HCT116 (cell line): ENCODE data around the gene METTL27. TPM values are rescaled to one million over a fixed set of nuclear protein-coding genes. Genes with fewer than 3 reads are reported as not detected.
"Not testable (repeated sequence)": the region's sequence is repeated elsewhere in the genome, so short reads cannot be mapped to it uniquely, and the experiment has no call there.

ENCODE experiments used
- ATAC-seq: fragments of 200-7000 bp; cut with Tn5 transposase; 2 replicates; pipeline ENCODE4 v1.9.1; 2020; ENCODE audit warnings: mild to moderate bottlenecking, moderate library complexity
- BruUV-seq: library from RNA; stranded (reverse); fragments of 400-500 nt; replicated peaks from 2 replicates; lab custom pipeline; 2021; lab: Mats Ljungman, UMichigan
- CTCF ChIA-PET: fragments of 300-600 bp; sonication (Branson Sonifier 250); formaldehyde crosslinking; loops from one replicate; lab custom pipeline; 2021; ENCODE audit warnings: antibody characterized with exemption; lab: Charles Lee
- POLR2A ChIA-PET: fragments of 300-600, 350-600 bp; sonication (Branson Sonifier 250); formaldehyde crosslinking; loops from one replicate; lab custom pipeline; 2021; ENCODE audit warnings: antibody characterized with exemption; lab: Charles Lee
- RAD21 ChIA-PET, 2 experiments: fragments of 300-600 bp; sonication (Branson Sonifier 250); formaldehyde crosslinking; loops; one replicate each; lab custom pipeline; 2023; ENCODE audit warnings: low total read pairs in 2 of 2; ENCODE audit not compliant: uncharacterized antibody in 2 of 2, unreplicated experiment in 2 of 2, low non-redundant PET in 1 of 2; lab: Charles Lee
- DNase-seq: peaks from one replicate; pipeline ENCODE4 v3.0.0-alpha.2; 2010; ENCODE audit warnings: low read depth, low spot score
- H2AFZ ChIP-seq: fragments of 200-600 bp; shearing (Covaris generic), sonication (generic); 2 replicates; pipeline ENCODE4 v1.6.1; 2017; ENCODE audit warnings: low read depth, mixed run types, mixed read lengths, antibody characterized with exemption, low read length; ENCODE audit not compliant: poor library complexity, severe bottlenecking
- H3K27ac ChIP-seq: 2 replicates; pipeline ENCODE4 v1.5.1; 2012; ENCODE audit warnings: low read depth, low read length
- H3K27me3 ChIP-seq: fragments of 200-600 bp; sonication (generic); 2 replicates; pipeline ENCODE4 v1.6.1; 2016; ENCODE audit warnings: mixed run types, low read length, mixed read lengths; ENCODE audit not compliant: insufficient read depth
- H3K36me3 ChIP-seq, 2 experiments: fragments of 200-500 bp in 1 of 2; fragments of 200-600 bp in 1 of 2; sonication (Bioruptor generic) in 1 of 2; sonication (generic) in 1 of 2; 2 replicates each; pipeline versions ENCODE4 v1.5.1 to v1.6.1; 2014 to 2016; ENCODE audit warnings: low read length in 2 of 2, inconsistent platforms in 1 of 2, mixed read lengths in 1 of 2, mixed run types in 1 of 2; ENCODE audit not compliant: insufficient read depth in 2 of 2, control insufficient read depth in 1 of 2
- H3K4me1 ChIP-seq, 2 experiments: fragments of 200-600 bp in 1 of 2; sonication (generic) in 1 of 2; 2 replicates each; pipeline versions ENCODE4 v1.5.1 to v1.6.1; 2012 to 2017; ENCODE audit warnings: low read length in 2 of 2, inconsistent platforms in 1 of 2, mild to moderate bottlenecking in 1 of 2, mixed read lengths in 1 of 2, mixed run types in 1 of 2, moderate library complexity in 1 of 2; ENCODE audit not compliant: insufficient read depth in 2 of 2, control insufficient read depth in 1 of 2
- H3K4me2 ChIP-seq: fragments of 200-600 bp; sonication (generic); 2 replicates; pipeline ENCODE4 v1.6.1; 2017; ENCODE audit warnings: mixed run types, low read length, mixed read lengths
- H3K4me3 ChIP-seq, 2 experiments: fragments of 200-600 bp in 1 of 2; sonication (generic) in 1 of 2; replicated peaks in 1 of 2; 2 replicates each; pipeline ENCODE4 v1.5.1; 2011 to 2016; ENCODE audit warnings: low read length in 2 of 2, control low read depth in 1 of 2, low read depth in 1 of 2, mild to moderate bottlenecking in 1 of 2, mixed read lengths in 1 of 2, mixed run types in 1 of 2
- H3K79me2 ChIP-seq: fragments of 200-600 bp; sonication (generic); 2 replicates; pipeline ENCODE4 v1.6.1; 2017; ENCODE audit warnings: mild to moderate bottlenecking, mixed run types, low read length, moderate library complexity, mixed read lengths; ENCODE audit not compliant: insufficient read depth
- H3K9ac ChIP-seq: fragments of 200-600 bp; sonication (generic); 2 replicates; pipeline ENCODE4 v1.6.1; 2016; ENCODE audit warnings: low read length, mixed read lengths
- H3K9me2 ChIP-seq: fragments of 200-600 bp; sonication (generic), shearing (Covaris generic); 2 replicates; pipeline ENCODE4 v1.6.1; 2017; ENCODE audit warnings: mixed run types, mild to moderate bottlenecking, moderate library complexity; ENCODE audit not compliant: insufficient read depth
- H3K9me3 ChIP-seq, 2 experiments: fragments of 200-500 bp in 1 of 2; fragments of 200-600 bp in 1 of 2; sonication (Bioruptor generic) in 1 of 2; sonication (generic) in 1 of 2; 2 replicates each; pipeline ENCODE4 v1.6.1; 2014 to 2017; ENCODE audit warnings: low read length in 2 of 2, mixed read lengths in 2 of 2, inconsistent platforms in 1 of 2, low read depth in 1 of 2, mild to moderate bottlenecking in 1 of 2, mixed run types in 1 of 2, moderate library complexity in 1 of 2; ENCODE audit not compliant: control insufficient read depth in 1 of 2, insufficient read depth in 1 of 2
- H4K20me1 ChIP-seq: fragments of 200-600 bp; sonication (generic), shearing (Covaris generic); 2 replicates; pipeline ENCODE4 v1.6.1; 2017; ENCODE audit warnings: mixed run types, mild to moderate bottlenecking, moderate library complexity; ENCODE audit not compliant: insufficient read depth
- CBX3 ChIP-seq: IDR thresholded peaks from 2 replicates; pipeline ENCODE4 v1.6.1; 2012; ENCODE audit warnings: low read depth
- CEBPB ChIP-seq: IDR thresholded peaks from 2 replicates; pipeline ENCODE4 v1.6.1; 2012; ENCODE audit warnings: low read depth
- ELF1 ChIP-seq: IDR thresholded peaks from 2 replicates; pipeline ENCODE4 v1.6.1; 2012; ENCODE audit warnings: low read depth, borderline replicate concordance
- EZH2phosphoT487 ChIP-seq: fragments of 200-600 bp; IDR thresholded peaks from 2 replicates; pipeline ENCODE4 v1.6.1; 2018; ENCODE audit warnings: antibody characterized with exemption, borderline replicate concordance
- FOSL1 ChIP-seq: IDR thresholded peaks from 2 replicates; pipeline ENCODE4 v1.6.1; 2012; ENCODE audit warnings: low read depth
- POLR2AphosphoS5 ChIP-seq: IDR thresholded peaks from 2 replicates; pipeline ENCODE4 v1.6.1; 2011; ENCODE audit warnings: mild to moderate bottlenecking, low read depth, low read length, moderate library complexity
- RAD21 ChIP-seq: IDR thresholded peaks from 2 replicates; pipeline ENCODE4 v1.6.1; 2012; ENCODE audit warnings: low read depth, mild to moderate bottlenecking
- SP1 ChIP-seq: IDR thresholded peaks from 2 replicates; pipeline ENCODE4 v1.6.1; 2012; ENCODE audit warnings: low read depth
- SRF ChIP-seq: IDR thresholded peaks from 2 replicates; pipeline ENCODE4 v1.6.1; 2012; ENCODE audit warnings: low read depth
- TCF7L2 ChIP-seq: IDR thresholded peaks from 2 replicates; pipeline ENCODE4 v1.7.0; 2011; ENCODE audit warnings: borderline replicate concordance, inconsistent platforms; ENCODE audit not compliant: insufficient read depth, insufficient read length; ENCODE audit errors: extremely low read depth
- YY1 ChIP-seq: IDR thresholded peaks from 2 replicates; pipeline ENCODE4 v1.6.1; 2011; ENCODE audit warnings: low read length, low read depth, moderate library complexity, mild to moderate bottlenecking; ENCODE audit not compliant: insufficient replicate concordance; ENCODE audit errors: extremely low read depth
- ZFX ChIP-seq: fragments of 450-650 bp; IDR thresholded peaks from 2 replicates; pipeline ENCODE4 v1.6.1; 2017
- intact Hi-C: fragments of 100-400 bp; cut with micrococcal nuclease; formaldehyde crosslinking; loops from 2 replicates; pipeline ENCODE4 v1.10.0; 2022
- total RNA-seq: library from RNA; stranded (reverse); gene quantifications from one replicate; pipeline ENCODE4 v1.2.1, GENCODE V29; 2021; ENCODE audit not compliant: unreplicated experiment
- TF ChIP-seq, protein P1 (sequence below): IDR thresholded peaks from 2 replicates; pipeline ENCODE4 v1.6.1; 2011; ENCODE audit warnings: mild to moderate bottlenecking, low read length, moderate library complexity; ENCODE audit not compliant: insufficient replicate concordance; ENCODE audit errors: extremely low read depth
- TF ChIP-seq, protein P2 (sequence below): IDR thresholded peaks from 2 replicates; pipeline ENCODE4 v1.6.1; 2012

METTL27 gene
- total RNA-seq, 1 experiment from 2014 or later = 30.4 TPM

DNA sequence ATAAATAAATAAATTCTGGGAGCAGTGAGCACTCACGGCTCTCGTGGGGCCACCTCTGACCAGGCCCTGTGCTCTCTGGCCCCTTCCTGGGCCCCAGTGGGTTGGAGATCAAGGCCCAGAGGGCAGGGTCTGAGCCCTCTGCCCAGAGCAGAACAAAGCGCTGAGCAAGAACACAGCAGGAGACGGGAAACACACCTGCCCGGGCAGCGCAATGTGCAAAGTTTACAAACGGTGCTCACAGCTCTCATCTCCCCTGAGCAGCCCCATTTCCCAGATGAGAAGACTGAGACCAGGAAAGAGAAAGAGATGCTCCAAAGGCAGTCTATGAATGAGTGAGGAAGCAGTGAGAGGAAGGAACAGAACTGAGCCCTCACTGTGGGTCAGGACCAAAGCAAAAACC, 3.0 kb downstream of the METTL27 start (continued):
- TF ChIP-seq, protein P1, sequence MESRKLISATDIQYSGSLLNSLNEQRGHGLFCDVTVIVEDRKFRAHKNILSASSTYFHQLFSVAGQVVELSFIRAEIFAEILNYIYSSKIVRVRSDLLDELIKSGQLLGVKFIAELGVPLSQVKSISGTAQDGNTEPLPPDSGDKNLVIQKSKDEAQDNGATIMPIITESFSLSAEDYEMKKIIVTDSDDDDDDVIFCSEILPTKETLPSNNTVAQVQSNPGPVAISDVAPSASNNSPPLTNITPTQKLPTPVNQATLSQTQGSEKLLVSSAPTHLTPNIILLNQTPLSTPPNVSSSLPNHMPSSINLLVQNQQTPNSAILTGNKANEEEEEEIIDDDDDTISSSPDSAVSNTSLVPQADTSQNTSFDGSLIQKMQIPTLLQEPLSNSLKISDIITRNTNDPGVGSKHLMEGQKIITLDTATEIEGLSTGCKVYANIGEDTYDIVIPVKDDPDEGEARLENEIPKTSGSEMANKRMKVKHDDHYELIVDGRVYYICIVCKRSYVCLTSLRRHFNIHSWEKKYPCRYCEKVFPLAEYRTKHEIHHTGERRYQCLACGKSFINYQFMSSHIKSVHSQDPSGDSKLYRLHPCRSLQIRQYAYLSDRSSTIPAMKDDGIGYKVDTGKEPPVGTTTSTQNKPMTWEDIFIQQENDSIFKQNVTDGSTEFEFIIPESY = no peak
- TF ChIP-seq, protein P2, sequence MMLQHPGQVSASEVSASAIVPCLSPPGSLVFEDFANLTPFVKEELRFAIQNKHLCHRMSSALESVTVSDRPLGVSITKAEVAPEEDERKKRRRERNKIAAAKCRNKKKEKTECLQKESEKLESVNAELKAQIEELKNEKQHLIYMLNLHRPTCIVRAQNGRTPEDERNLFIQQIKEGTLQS = no peak
- no peak for TF ChIP-seq FOSL1
- TF ChIP-seq ELF1 = no peak
- no peak for TF ChIP-seq SRF
- TF ChIP-seq YY1 = no peak
- no peak for TF ChIP-seq CBX3
- TF ChIP-seq POLR2AphosphoS5 = no peak
- no peak for TF ChIP-seq SP1
- no peak for TF ChIP-seq RAD21
- TF ChIP-seq CEBPB = no peak

DNA sequence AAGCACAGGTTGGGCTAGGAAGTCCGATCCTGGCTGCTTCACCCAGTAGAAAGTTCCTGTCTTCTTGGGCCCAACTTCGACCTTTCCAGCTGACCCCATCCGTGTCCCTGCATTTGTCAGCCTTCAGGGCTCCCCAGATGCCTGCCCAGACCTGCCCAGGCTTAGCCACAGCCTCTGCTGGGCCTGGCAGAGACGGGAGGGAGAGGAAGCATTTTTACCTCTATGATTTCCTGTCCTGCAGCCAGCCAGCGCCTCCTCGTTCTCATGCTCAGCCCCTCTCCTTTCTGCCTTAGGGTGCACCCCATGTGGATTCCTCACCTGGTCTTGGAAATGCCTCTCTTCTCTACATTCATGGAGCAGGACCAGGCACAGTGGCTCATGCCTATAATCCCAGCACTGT, 3.7 kb downstream of the METTL27 start:
- peaks cover 9% of the 10 kb centered on the region; the same call in 1 of the 2 replicates for H3K79me2 ChIP-seq
- ChIA-PET CTCF (no interaction called here), RAD21 (no interaction called here), POLR2A (no interaction called here)
- no peak overlapping the region for H2AFZ ChIP-seq
- DNase-seq (no peak), ATAC-seq (no peak)
- H3K36me3 ChIP-seq = no peaks in the 10 kb centered on the region; a peak in 1 of 4 replicates
- TF ChIP-seq ZFX (no peak), EZH2phosphoT487 (no peak), YY1 (no peak), POLR2AphosphoS5 (no peak), TCF7L2 (no peak), ELF1 (no peak)
- TF ChIP-seq, protein P1 = no peak
- no peaks in the 10 kb centered on the region for H3K9me2 ChIP-seq
- no peaks in the 10 kb centered on the region for H3K27me3 ChIP-seq
- peak overlapping the region; percentile 71 for H3K27ac ChIP-seq
- H3K4me2 ChIP-seq = peak overlapping the region; percentile 19
- no peak overlapping the region for H3K9ac ChIP-seq
- no peaks in the 10 kb centered on the region for H3K9me3 ChIP-seq
- H4K20me1 ChIP-seq = no peaks in the 10 kb centered on the region
- intact Hi-C loops = no loop called here
- H3K4me1 ChIP-seq = peaks cover 45 to 68% of the 10 kb centered on the region in 2 experiments
- BruUV-seq = no TSS peak
- H3K4me3 ChIP-seq = no peak overlapping the region

DNA sequence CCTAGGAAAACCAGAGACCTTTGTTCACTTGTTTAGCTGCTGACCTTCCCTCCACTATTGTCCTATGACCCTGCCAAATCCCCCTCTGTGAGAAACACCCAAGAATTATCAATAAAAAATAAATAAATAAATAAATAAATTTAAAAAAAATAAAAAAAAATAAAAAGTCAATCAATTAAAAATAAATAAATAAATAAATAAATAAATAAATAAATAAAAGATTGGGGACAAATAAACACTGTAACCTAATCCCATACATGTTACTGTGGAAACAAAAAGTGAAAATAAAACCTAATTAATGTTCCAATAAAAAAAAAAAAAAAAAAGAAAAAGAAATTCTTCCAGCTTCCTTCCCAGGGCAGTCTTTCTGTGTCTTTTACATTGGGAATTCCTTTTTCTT, 5.1 kb downstream of the METTL27 start:
- H3K4me2 ChIP-seq, intact Hi-C loops, H4K20me1 ChIP-seq, DNase-seq, H3K27ac ChIP-seq, H3K9me2 ChIP-seq, H2AFZ ChIP-seq, H3K9ac ChIP-seq, H3K4me3 ChIP-seq, ATAC-seq, RAD21 ChIA-PET, BruUV-seq, POLR2A ChIA-PET, H3K9me3 ChIP-seq, H3K27me3 ChIP-seq, H3K36me3 ChIP-seq: not testable (repeated sequence)
- Histone ChIP-seq H3K4me1 (peaks cover 50 to 76% of the 10 kb centered on the region in 2 experiments), H3K79me2 (peaks cover 16% of the 10 kb centered on the region)
- CTCF ChIA-PET = interaction anchor here (1.2 kb wide), 1 partner anchor 190 kb away, joined by 3 read pairs; no protein-coding TSS in a partner anchor
